ENCODE data around the gene MAN2B2.

GRCh38 chr4:6541789-6542188 is 33.2 kb upstream of the MAN2B2 start:
- TF ChIP-seq CTCF (conservative IDR thresholded peaks at IDR 0.05; ENCODE audit: low read depth, low read length) (no peak), EZH2 (IDR thresholded peaks at IDR 0.05; ENCODE audit: low read length, unreplicated experiment) (no peak), EZH2phosphoT487 (IDR thresholded peaks at IDR 0.05; ENCODE audit: borderline replicate concordance, low read length) (no peak)
